Measurements from ENCODE around the gene HIVEP3. TPM values are rescaled to one million over a fixed set of nuclear protein-coding genes. Genes with fewer than 3 reads are reported as not detected.

The HIVEP3 gene
- total and polyA plus RNA-seq, 4 donors: 7.0 to 14.7 (median 8.8) TPM

DNA sequence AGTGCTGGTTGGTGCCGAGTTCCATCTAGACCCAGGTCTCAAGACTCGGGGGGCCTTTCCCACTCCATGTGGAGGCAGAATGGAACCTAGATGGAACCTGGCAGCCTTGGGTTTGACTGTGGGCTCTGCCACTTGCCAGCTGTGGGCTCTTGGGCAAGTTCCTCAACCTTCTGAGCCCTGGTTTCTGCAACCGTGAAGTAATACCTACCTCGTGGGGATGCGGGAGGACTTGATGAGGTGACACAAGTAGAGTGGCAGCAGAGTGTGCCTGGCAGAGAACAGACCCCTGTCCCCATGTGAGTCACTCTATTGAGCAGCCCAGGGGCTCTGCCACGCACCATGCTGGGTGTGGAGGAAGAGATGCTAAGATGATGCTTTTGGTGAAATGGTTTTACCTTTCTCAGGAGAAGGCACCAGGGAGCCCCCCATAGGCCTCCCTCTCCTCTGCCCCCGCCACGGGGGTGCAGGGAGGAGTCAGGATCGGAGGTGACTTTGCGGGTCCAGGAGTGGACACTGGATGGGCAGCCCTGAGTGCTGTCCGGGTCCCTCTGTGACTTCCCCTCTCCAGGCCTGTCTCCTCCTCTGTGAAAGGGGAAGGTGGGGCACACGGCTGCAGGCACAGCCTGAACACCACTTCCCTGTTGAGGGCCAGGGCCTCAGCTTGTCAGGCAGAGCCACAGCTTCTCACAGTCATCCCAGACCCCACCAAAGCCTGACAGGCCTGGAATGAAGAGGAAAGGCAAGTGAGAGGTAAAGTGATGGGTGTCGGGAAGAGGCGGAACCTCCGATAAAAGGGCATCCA lies 397.6 kb downstream of the HIVEP3 start:
- Histone ChIP-seq H3K4me3 (no peak overlapping the region), H3K4me1 (ENCODE audit: control insufficient read depth in 5 of 5, insufficient read depth in 5 of 5, low read length in 5 of 5) (peaks cover 0 to 13% (median 3%) of the 10 kb centered on the region in 5 donors), H3K36me3 (ENCODE audit: control insufficient read depth in 4 of 4, insufficient read depth in 4 of 4, low read length in 4 of 4) (no peaks in the 10 kb centered on the region), H3K27ac (ENCODE audit: low read depth in 1 of 2, low read length in 1 of 2) (no peak overlapping the region), H3K9ac (ENCODE audit: insufficient read depth in 1 of 2, low read length in 2 of 2) (no peak overlapping the region), H3K9me3 (ENCODE audit: control insufficient read depth in 4 of 4, insufficient read depth in 3 of 4, low read length in 3 of 4) (no peaks in the 10 kb centered on the region), H3K27me3 (ENCODE audit: control insufficient read depth in 3 of 3, insufficient read depth in 3 of 3, low read length in 2 of 3) (no peaks in the 10 kb centered on the region)
- 74 to 81% methylated on average over 15 of the region's 15 CpGs for WGBS, 2 donors
- no peak for DNase-seq
- no peak for ATAC-seq (ENCODE audit: insufficient read depth, low FRiP score)
- TF ChIP-seq CTCF (IDR thresholded peaks at IDR 0.05; ENCODE audit: control extremely low read depth, extremely low read depth): no peak

GRCh38 chr1:41519667-41520066 lies 399.1 kb downstream of the HIVEP3 start:
- WGBS, 2 donors: 75 to 89% methylated on average over 5 of the region's 5 CpGs
- Histone ChIP-seq H3K27me3 (ENCODE audit: control insufficient read depth in 3 of 3, insufficient read depth in 3 of 3, low read length in 2 of 3) (no peaks in the 10 kb centered on the region), H3K9ac (ENCODE audit: insufficient read depth in 1 of 2, low read length in 2 of 2) (no peak overlapping the region), H3K9me3 (ENCODE audit: control insufficient read depth in 4 of 4, insufficient read depth in 3 of 4, low read length in 3 of 4) (no peaks in the 10 kb centered on the region), H3K27ac (ENCODE audit: low read depth in 1 of 2, low read length in 1 of 2) (no peak overlapping the region), H3K4me3 (no peak overlapping the region), H3K4me1 (ENCODE audit: control insufficient read depth in 5 of 5, insufficient read depth in 5 of 5, low read length in 5 of 5) (peaks cover 0 to 23% (median 8%) of the 10 kb centered on the region in 5 donors), H3K36me3 (ENCODE audit: control insufficient read depth in 4 of 4, insufficient read depth in 4 of 4, low read length in 4 of 4) (no peaks in the 10 kb centered on the region)
- DNase-seq (no peak), ATAC-seq (ENCODE audit: insufficient read depth, low FRiP score) (no peak)
- TF ChIP-seq CTCF (IDR thresholded peaks at IDR 0.05; ENCODE audit: control extremely low read depth, extremely low read depth): no peak

DNA sequence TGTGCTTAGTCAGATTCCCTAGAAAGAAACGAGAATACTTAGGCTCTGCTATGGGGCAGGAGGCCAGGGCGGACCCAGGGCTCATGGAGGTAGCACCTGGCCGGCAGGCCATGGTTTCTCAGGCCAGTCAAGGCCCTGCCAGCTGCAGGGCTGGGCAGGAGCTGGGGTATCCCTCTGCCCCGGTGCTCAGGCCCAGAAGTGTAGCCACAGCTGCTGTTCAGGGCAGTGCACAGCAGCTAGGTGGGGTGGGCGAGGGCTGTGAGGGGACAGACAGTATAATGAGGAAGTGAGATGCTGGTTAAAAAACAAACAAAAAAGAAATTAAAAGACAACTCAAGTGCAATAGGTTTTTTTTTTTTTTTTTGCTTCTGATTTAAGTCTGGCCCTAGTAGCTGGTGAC lies 400.3 kb downstream of the HIVEP3 start:
- 86 to 92% methylated on average over 5 of the region's 5 CpGs for WGBS, 2 donors
- peaks cover 0 to 27% (median 8%) of the 10 kb centered on the region in 5 donors for H3K4me1 ChIP-seq (ENCODE audit: control insufficient read depth in 5 of 5, insufficient read depth in 5 of 5, low read length in 5 of 5)
- no peak for TF ChIP-seq CTCF (IDR thresholded peaks at IDR 0.05; ENCODE audit: control extremely low read depth, extremely low read depth)
- no peaks in the 10 kb centered on the region for H3K36me3 ChIP-seq (ENCODE audit: control insufficient read depth in 4 of 4, insufficient read depth in 4 of 4, low read length in 4 of 4)
- no peak overlapping the region for H3K4me3 ChIP-seq
- ATAC-seq (ENCODE audit: insufficient read depth, low FRiP score) (no peak), DNase-seq (no peak)
- H3K27ac ChIP-seq (ENCODE audit: low read depth in 1 of 2, low read length in 1 of 2): no peak overlapping the region
- no peaks in the 10 kb centered on the region for H3K27me3 ChIP-seq (ENCODE audit: control insufficient read depth in 3 of 3, insufficient read depth in 3 of 3, low read length in 2 of 3)
- H3K9me3 ChIP-seq (ENCODE audit: control insufficient read depth in 4 of 4, insufficient read depth in 3 of 4, low read length in 3 of 4): no peaks in the 10 kb centered on the region
- no peak overlapping the region for H3K9ac ChIP-seq (ENCODE audit: insufficient read depth in 1 of 2, low read length in 2 of 2)
